ENCODE data around the gene FBXL7.

DNA sequence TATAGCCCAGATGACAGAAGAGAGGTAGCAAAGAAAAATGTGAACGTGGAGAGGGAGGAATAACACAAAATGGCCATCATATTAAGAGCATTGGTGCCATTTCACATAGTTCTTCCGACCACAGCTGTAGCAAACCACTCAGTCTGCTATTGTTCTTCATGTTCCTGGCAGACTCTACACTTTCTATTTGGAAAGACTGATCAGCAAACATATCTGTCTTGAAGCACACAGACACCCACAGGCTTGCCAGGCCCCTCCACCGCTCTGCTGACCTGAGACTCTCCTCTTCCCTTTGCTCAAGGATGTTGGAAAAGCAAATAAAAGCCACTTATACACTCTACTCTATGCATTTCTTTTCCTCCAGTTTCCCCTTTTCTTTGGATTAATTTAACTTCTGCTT lies 298.0 kb downstream of the FBXL7 start:
- TF ChIP-seq CTCF (IDR thresholded peaks at IDR 0.05; ENCODE audit: extremely low read depth in 1 of 2, insufficient read depth in 1 of 2, low read depth in 1 of 2, low read length in 2 of 2) (no peak), POLR2A (IDR thresholded peaks at IDR 0.05; ENCODE audit: low read depth, low read length) (no peak), POLR2AphosphoS5 (IDR thresholded peaks at IDR 0.05; ENCODE audit: insufficient read depth, low read depth, low read length) (no peak)
- TF ChIP-seq, protein P1, sequence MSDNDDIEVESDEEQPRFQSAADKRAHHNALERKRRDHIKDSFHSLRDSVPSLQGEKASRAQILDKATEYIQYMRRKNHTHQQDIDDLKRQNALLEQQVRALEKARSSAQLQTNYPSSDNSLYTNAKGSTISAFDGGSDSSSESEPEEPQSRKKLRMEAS (IDR thresholded peaks at IDR 0.05; ENCODE audit: insufficient read depth, insufficient read length) = no peak

Measured in endothelial cell of umbilical vein (primary cell).